SK-N-SH treated with all-trans-retinoic acid at 6 μM for 48 hours (cell line): ENCODE results near the gene EPHB6.

Experiments used
- ATAC-seq: fragments of 200-7000 bp; cut with Tn5 transposase; 3 replicates; pipeline ENCODE4 v1.9.1; 2020; ENCODE audit warnings: mild to moderate bottlenecking, moderate library complexity
- ARNTL ChIP-seq: fragments of 450-650 bp; formaldehyde crosslinking; IDR thresholded peaks from 2 replicates; pipeline ENCODE4 v1.5.0; 2020; ENCODE audit warnings: low read depth, mild to moderate bottlenecking, moderate library complexity, borderline replicate concordance
- BACH2 ChIP-seq: fragments of 250-450 bp; sonication (Bioruptor Pico); IDR thresholded peaks from 2 replicates; pipeline ENCODE4 v1.9.0; 2021; ENCODE audit warnings: mild to moderate bottlenecking, borderline replicate concordance
- CSDC2 ChIP-seq: fragments of 250-450 bp; sonication (Bioruptor Pico); IDR thresholded peaks from 2 replicates; pipeline ENCODE4 v1.5.0; 2020; ENCODE audit warnings: mild to moderate bottlenecking, moderate library complexity
- ESRRG ChIP-seq: fragments of 250-450 bp; sonication (Bioruptor Pico); IDR thresholded peaks from 2 replicates; pipeline ENCODE4 v1.6.1; 2021; ENCODE audit warnings: mild to moderate bottlenecking
- GLIS3 ChIP-seq: fragments of 250-450 bp; sonication (Bioruptor Pico); IDR thresholded peaks from 2 replicates; pipeline ENCODE4 v1.5.0; 2020; ENCODE audit warnings: mild to moderate bottlenecking, moderate library complexity
- ISL1 ChIP-seq: fragments of 250-450 bp; sonication (Bioruptor Pico); IDR thresholded peaks from 2 replicates; pipeline ENCODE4 v2.1.2; 2022; ENCODE audit warnings: mild to moderate bottlenecking, moderate library complexity
- OSR1 ChIP-seq: fragments of 250-450 bp; sonication (Bioruptor Pico); IDR thresholded peaks from 2 replicates; pipeline ENCODE4 v1.8.0; 2022; ENCODE audit warnings: moderate library complexity, mild to moderate bottlenecking, inconsistent platforms
- PATZ1 ChIP-seq: fragments of 250-450 bp; sonication (Bioruptor Pico); IDR thresholded peaks from 2 replicates; pipeline ENCODE4 v1.8.0; 2020; ENCODE audit warnings: mild to moderate bottlenecking, moderate library complexity, borderline replicate concordance
- POU6F1 ChIP-seq: fragments of 250-450 bp; sonication (Bioruptor Pico); IDR thresholded peaks from 2 replicates; pipeline ENCODE4 v1.8.0; 2021; ENCODE audit warnings: low read depth, mild to moderate bottlenecking, moderate library complexity, borderline replicate concordance
- PPARA ChIP-seq: fragments of 250-450 bp; sonication (Bioruptor Pico); IDR thresholded peaks from 2 replicates; pipeline ENCODE4 v1.5.0; 2020; ENCODE audit warnings: mild to moderate bottlenecking, borderline replicate concordance
- RARB ChIP-seq: fragments of 250-450 bp; sonication (Bioruptor Pico); IDR thresholded peaks from 2 replicates; pipeline ENCODE4 v1.8.0; 2021; ENCODE audit warnings: mild to moderate bottlenecking, moderate library complexity
- SNAI2 ChIP-seq: fragments of 250-450 bp; sonication (Bioruptor Pico); IDR thresholded peaks from 2 replicates; pipeline ENCODE4 v1.5.0; 2020; ENCODE audit warnings: mild to moderate bottlenecking, moderate library complexity
- TCF4 ChIP-seq: fragments of 250-450 bp; sonication (Bioruptor Pico); IDR thresholded peaks from 2 replicates; pipeline ENCODE4 v1.8.0; 2021; ENCODE audit warnings: mild to moderate bottlenecking, moderate library complexity, borderline replicate concordance
- TOX ChIP-seq: fragments of 250-450 bp; sonication (Bioruptor Pico); IDR thresholded peaks from 2 replicates; pipeline ENCODE4 v1.8.0; 2021; ENCODE audit warnings: mild to moderate bottlenecking, moderate library complexity, borderline replicate concordance
- ZC3H10 ChIP-seq: fragments of 250-450 bp; sonication (Bioruptor Pico); IDR thresholded peaks from 2 replicates; pipeline ENCODE4 v1.5.1; 2021; ENCODE audit warnings: mild to moderate bottlenecking, moderate library complexity
- ZFP3 ChIP-seq: fragments of 250-450 bp; sonication (Bioruptor Pico); IDR thresholded peaks from 2 replicates; pipeline ENCODE4 v1.5.0; 2020; ENCODE audit warnings: mild to moderate bottlenecking, moderate library complexity
- ZFP30 ChIP-seq: fragments of 450-650 bp; formaldehyde crosslinking; IDR thresholded peaks from 2 replicates; pipeline ENCODE4 v1.5.0; 2022; ENCODE audit warnings: mild to moderate bottlenecking, moderate library complexity
- ZNF565 ChIP-seq: fragments of 450-650 bp; formaldehyde crosslinking; conservative IDR thresholded peaks from 2 replicates; pipeline ENCODE4 v1.5.0; 2020; ENCODE audit warnings: low read depth, mild to moderate bottlenecking, moderate library complexity
- ZNF70 ChIP-seq: fragments of 450-650 bp; formaldehyde crosslinking; IDR thresholded peaks from 2 replicates; pipeline ENCODE4 v1.5.0; 2020; ENCODE audit warnings: mild to moderate bottlenecking, moderate library complexity
- ZNF8 ChIP-seq: fragments of 450-650 bp; formaldehyde crosslinking; IDR thresholded peaks from 2 replicates; pipeline ENCODE4 v1.5.0; 2020; ENCODE audit warnings: mild to moderate bottlenecking, moderate library complexity
- TF ChIP-seq, protein P1 (sequence below): fragments of 250-450 bp; sonication (Bioruptor Pico); IDR thresholded peaks from 2 replicates; pipeline ENCODE4 v1.5.0; 2020; ENCODE audit warnings: mild to moderate bottlenecking, moderate library complexity
- TF ChIP-seq, protein P2 (sequence below): fragments of 250-450 bp; sonication (Bioruptor Pico); IDR thresholded peaks from 2 replicates; pipeline ENCODE4 v1.5.1; 2020; ENCODE audit warnings: low read depth, mild to moderate bottlenecking, moderate library complexity
- TF ChIP-seq, protein P3 (sequence below): fragments of 250-450 bp; sonication (Bioruptor Pico); IDR thresholded peaks from 2 replicates; pipeline ENCODE4 v1.5.1; 2021; ENCODE audit warnings: mild to moderate bottlenecking, moderate library complexity

EPHB6 gene

DNA sequence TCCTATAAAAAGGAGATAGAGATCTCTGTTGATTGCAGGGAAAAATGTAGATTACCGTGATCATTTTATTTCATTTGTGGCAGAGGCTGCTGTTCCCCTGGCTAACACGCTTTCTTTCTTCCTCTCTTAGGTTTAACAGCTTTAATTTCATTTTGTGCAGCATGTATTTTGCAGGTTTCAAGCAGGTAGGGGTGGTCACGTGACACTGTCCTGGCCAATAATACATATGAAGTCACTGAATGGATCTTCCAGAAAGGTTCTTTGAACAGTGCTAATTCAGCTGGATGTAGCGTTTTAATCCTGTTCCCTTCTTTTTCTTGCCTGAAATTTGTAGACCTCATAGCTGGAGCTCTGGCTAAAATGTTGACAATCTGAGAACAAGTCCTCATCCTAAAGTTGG lies 3.6 kb upstream of the EPHB6 start:
- ATAC-seq: no peak
- TF ChIP-seq RARB (CRISPR knock-in tag) (no peak), TOX (CRISPR knock-in tag) (no peak), PPARA (CRISPR knock-in tag) (no peak), ZFP30 (CRISPR knock-in tag) (no peak), BACH2 (CRISPR knock-in tag) (no peak), ZNF565 (CRISPR knock-in tag) (no peak), ZC3H10 (CRISPR knock-in tag) (no peak), POU6F1 (no peak), SNAI2 (CRISPR knock-in tag) (no peak), ESRRG (CRISPR knock-in tag) (no peak), CSDC2 (no peak)

- ATAC-seq: no peak
- TF ChIP-seq BACH2 (CRISPR knock-in tag) (no peak), ZFP3 (CRISPR knock-in tag) (no peak), ZNF8 (CRISPR knock-in tag) (no peak), TOX (CRISPR knock-in tag) (no peak), ZC3H10 (CRISPR knock-in tag) (no peak), RARB (CRISPR knock-in tag) (no peak), ZNF70 (no peak), PPARA (CRISPR knock-in tag) (no peak), ZFP30 (CRISPR knock-in tag) (no peak), ESRRG (CRISPR knock-in tag) (no peak), ZNF565 (CRISPR knock-in tag) (no peak), CSDC2 (no peak), POU6F1 (no peak), GLIS3 (CRISPR knock-in tag) (no peak), ARNTL (CRISPR knock-in tag) (no peak), TCF4 (CRISPR knock-in tag) (no peak)
- TF ChIP-seq, protein P1, sequence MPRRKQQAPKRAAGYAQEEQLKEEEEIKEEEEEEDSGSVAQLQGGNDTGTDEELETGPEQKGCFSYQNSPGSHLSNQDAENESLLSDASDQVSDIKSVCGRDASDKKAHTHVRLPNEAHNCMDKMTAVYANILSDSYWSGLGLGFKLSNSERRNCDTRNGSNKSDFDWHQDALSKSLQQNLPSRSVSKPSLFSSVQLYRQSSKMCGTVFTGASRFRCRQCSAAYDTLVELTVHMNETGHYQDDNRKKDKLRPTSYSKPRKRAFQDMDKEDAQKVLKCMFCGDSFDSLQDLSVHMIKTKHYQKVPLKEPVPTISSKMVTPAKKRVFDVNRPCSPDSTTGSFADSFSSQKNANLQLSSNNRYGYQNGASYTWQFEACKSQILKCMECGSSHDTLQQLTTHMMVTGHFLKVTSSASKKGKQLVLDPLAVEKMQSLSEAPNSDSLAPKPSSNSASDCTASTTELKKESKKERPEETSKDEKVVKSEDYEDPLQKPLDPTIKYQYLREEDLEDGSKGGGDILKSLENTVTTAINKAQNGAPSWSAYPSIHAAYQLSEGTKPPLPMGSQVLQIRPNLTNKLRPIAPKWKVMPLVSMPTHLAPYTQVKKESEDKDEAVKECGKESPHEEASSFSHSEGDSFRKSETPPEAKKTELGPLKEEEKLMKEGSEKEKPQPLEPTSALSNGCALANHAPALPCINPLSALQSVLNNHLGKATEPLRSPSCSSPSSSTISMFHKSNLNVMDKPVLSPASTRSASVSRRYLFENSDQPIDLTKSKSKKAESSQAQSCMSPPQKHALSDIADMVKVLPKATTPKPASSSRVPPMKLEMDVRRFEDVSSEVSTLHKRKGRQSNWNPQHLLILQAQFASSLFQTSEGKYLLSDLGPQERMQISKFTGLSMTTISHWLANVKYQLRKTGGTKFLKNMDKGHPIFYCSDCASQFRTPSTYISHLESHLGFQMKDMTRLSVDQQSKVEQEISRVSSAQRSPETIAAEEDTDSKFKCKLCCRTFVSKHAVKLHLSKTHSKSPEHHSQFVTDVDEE: no peak
- TF ChIP-seq, protein P2, sequence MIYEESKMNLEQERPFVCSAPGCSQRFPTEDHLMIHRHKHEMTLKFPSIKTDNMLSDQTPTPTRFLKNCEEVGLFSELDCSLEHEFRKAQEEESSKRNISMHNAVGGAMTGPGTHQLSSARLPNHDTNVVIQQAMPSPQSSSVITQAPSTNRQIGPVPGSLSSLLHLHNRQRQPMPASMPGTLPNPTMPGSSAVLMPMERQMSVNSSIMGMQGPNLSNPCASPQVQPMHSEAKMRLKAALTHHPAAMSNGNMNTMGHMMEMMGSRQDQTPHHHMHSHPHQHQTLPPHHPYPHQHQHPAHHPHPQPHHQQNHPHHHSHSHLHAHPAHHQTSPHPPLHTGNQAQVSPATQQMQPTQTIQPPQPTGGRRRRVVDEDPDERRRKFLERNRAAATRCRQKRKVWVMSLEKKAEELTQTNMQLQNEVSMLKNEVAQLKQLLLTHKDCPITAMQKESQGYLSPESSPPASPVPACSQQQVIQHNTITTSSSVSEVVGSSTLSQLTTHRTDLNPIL (CRISPR knock-in tag): no peak
These were observed 3.0 kb upstream of the EPHB6 start for GRCh38 chr7:142851919-142852318.

- peak; percentile 89 for ATAC-seq
- TF ChIP-seq ZFP3 (CRISPR knock-in tag) (no peak), ZNF70 (no peak), PATZ1 (CRISPR knock-in tag) (no peak), ZNF565 (CRISPR knock-in tag) (no peak), BACH2 (CRISPR knock-in tag) (no peak), ISL1 (CRISPR knock-in tag) (no peak), RARB (CRISPR knock-in tag) (no peak), CSDC2 (no peak), PPARA (CRISPR knock-in tag) (no peak), ESRRG (CRISPR knock-in tag) (no peak), SNAI2 (CRISPR knock-in tag) (no peak), ZC3H10 (CRISPR knock-in tag) (no peak), TCF4 (CRISPR knock-in tag) (no peak), ZFP30 (CRISPR knock-in tag) (no peak), OSR1 (CRISPR knock-in tag) (no peak)
- TF ChIP-seq, protein P2 (CRISPR knock-in tag): no peak
- TF ChIP-seq, protein P3, sequence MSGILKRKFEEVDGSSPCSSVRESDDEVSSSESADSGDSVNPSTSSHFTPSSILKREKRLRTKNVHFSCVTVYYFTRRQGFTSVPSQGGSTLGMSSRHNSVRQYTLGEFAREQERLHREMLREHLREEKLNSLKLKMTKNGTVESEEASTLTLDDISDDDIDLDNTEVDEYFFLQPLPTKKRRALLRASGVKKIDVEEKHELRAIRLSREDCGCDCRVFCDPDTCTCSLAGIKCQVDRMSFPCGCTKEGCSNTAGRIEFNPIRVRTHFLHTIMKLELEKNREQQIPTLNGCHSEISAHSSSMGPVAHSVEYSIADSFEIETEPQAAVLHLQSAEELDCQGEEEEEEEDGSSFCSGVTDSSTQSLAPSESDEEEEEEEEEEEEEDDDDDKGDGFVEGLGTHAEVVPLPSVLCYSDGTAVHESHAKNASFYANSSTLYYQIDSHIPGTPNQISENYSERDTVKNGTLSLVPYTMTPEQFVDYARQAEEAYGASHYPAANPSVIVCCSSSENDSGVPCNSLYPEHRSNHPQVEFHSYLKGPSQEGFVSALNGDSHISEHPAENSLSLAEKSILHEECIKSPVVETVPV (CRISPR knock-in tag): no peak
These were observed 1.0 kb upstream of the EPHB6 start for GRCh38 chr7:142853739-142854371.
